ENCODE measurements around the gene GLS.

The GLS gene

GRCh38 chr2:191012845-191013681 is 132.4 kb downstream of the GLS start:
- DNase-seq (ENCODE audit: insufficient read length, low spot score), result no peak
- no peak for FAIRE-seq
- TF ChIP-seq, protein P1, sequence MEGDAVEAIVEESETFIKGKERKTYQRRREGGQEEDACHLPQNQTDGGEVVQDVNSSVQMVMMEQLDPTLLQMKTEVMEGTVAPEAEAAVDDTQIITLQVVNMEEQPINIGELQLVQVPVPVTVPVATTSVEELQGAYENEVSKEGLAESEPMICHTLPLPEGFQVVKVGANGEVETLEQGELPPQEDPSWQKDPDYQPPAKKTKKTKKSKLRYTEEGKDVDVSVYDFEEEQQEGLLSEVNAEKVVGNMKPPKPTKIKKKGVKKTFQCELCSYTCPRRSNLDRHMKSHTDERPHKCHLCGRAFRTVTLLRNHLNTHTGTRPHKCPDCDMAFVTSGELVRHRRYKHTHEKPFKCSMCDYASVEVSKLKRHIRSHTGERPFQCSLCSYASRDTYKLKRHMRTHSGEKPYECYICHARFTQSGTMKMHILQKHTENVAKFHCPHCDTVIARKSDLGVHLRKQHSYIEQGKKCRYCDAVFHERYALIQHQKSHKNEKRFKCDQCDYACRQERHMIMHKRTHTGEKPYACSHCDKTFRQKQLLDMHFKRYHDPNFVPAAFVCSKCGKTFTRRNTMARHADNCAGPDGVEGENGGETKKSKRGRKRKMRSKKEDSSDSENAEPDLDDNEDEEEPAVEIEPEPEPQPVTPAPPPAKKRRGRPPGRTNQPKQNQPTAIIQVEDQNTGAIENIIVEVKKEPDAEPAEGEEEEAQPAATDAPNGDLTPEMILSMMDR (IDR thresholded peaks at IDR 0.05; ENCODE audit: insufficient read depth, missing control alignments), result no peak

DNA sequence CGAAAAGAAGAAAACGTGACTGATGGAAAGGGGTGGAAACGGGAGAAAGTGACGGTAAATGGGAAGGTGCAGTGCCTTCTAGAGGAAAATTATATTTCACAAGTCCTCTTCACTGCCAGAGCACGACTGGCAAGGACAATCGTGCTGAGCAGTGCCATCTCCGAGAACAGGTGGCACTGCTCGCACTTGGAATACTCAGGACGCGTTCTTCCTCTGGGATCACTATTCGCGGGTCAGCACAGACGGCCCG is 133.0 kb downstream of the GLS start:
- FAIRE-seq (no peak), DNase-seq (ENCODE audit: insufficient read length, low spot score) (no peak)
- TF ChIP-seq, protein P1 (IDR thresholded peaks at IDR 0.05; ENCODE audit: insufficient read depth, missing control alignments), result no peak

- DNase-seq (ENCODE audit: insufficient read length, low spot score), result peak; percentile 93
- FAIRE-seq, result no peak
- TF ChIP-seq, protein P1 (IDR thresholded peaks at IDR 0.05; ENCODE audit: insufficient read depth, missing control alignments), result no peak
Measured at GRCh38 chr2:191013932-191014652, 133.5 kb downstream of the GLS start, which contains the start of gene STAT1. Gene STAT1 (minus strand): TSS chr2:191014171. CDS start chr2:191010003, 4,168 bp downstream.

- DNase-seq (ENCODE audit: insufficient read length, low spot score) (no peak), FAIRE-seq (no peak)
- TF ChIP-seq, protein P1 (IDR thresholded peaks at IDR 0.05; ENCODE audit: insufficient read depth, missing control alignments), result no peak
Measured at GRCh38 chr2:191014653-191015020, 134.0 kb downstream of the GLS start.
